NCI-H187 (cell line): ENCODE results near the gene COPB2.
"Not testable (repeated sequence)": the region's sequence is repeated elsewhere in the genome, so short reads cannot be mapped to it uniquely, and the experiment has no call there.

ENCODE experiments used
- DNase-seq, 2 experiments: peaks; one replicate each; lab custom pipeline; 2025; lab: John Stamatoyannopoulos, UW

COPB2 gene

GRCh38 chr3:139378587-139379241, 10.7 kb downstream of the COPB2 start:
- peak; percentile 12 to 70 for DNase-seq

- DNase-seq: no peak
These were observed 12.1 kb downstream of the COPB2 start for GRCh38 chr3:139377378-139377777.

GRCh38 chr3:139374099-139374498, 15.3 kb downstream of the COPB2 start:
- no peak for DNase-seq

- no peak for DNase-seq
These were observed 24.9 kb downstream of the COPB2 start for GRCh38 chr3:139364549-139364948.

GRCh38 chr3:139361276-139361675, 28.2 kb downstream of the COPB2 start:
- no peak for DNase-seq

GRCh38 chr3:139358841-139359562, 30.4 kb downstream of the COPB2 start:
- DNase-seq: peak in 1 of 2 experiments; percentile 24

- DNase-seq: no peak
These were observed 31.5 kb downstream of the COPB2 start for GRCh38 chr3:139357899-139358298.

GRCh38 chr3:139355891-139356290, 33.6 kb downstream of the COPB2 start:
- no peak for DNase-seq

- no peak for DNase-seq
These were observed 34.0 kb downstream of the COPB2 start for GRCh38 chr3:139355476-139355875.

- no peak for DNase-seq
These were observed 34.8 kb downstream of the COPB2 start for GRCh38 chr3:139354661-139355060.

GRCh38 chr3:139353920-139354556, 35.4 kb downstream of the COPB2 start:
- no peak for DNase-seq

- DNase-seq: no peak
These were observed 42.7 kb downstream of the COPB2 start for GRCh38 chr3:139346771-139347170.

- peak; percentile 34 to 59 for DNase-seq
These were observed 45.3 kb downstream of the COPB2 start, which contains the start of gene MRPS22 for GRCh38 chr3:139343895-139344856. Gene MRPS22 (plus strand): TSS chr3:139344020. CDS start chr3:139344027, 7 bp downstream.

- no peak for DNase-seq
These were observed 47.4 kb downstream of the COPB2 start for GRCh38 chr3:139342054-139342453.

- no peak for DNase-seq
These were observed 48.7 kb downstream of the COPB2 start for GRCh38 chr3:139340784-139341183.

- DNase-seq: no peak
These were observed 50.1 kb downstream of the COPB2 start for GRCh38 chr3:139339219-139339906.

GRCh38 chr3:139338405-139338804, 51.0 kb downstream of the COPB2 start:
- no peak for DNase-seq

- DNase-seq: not testable (repeated sequence)
These were observed 54.8 kb downstream of the COPB2 start for GRCh38 chr3:139334675-139335074.

GRCh38 chr3:139332092-139332491, 57.4 kb downstream of the COPB2 start:
- no peak for DNase-seq

- DNase-seq: peak; percentile 32 to 33
These were observed 60.0 kb downstream of the COPB2 start for GRCh38 chr3:139329364-139329850.

- DNase-seq: no peak
These were observed 61.1 kb downstream of the COPB2 start for GRCh38 chr3:139328356-139328755.
